Kidney (tissue), 14 donors: Measurements from ENCODE around the gene MED25. TPM values are rescaled to one million over a fixed set of nuclear protein-coding genes. Genes with fewer than 3 reads are reported as not detected.

ENCODE experiments used
- DNase-seq, 5 donors: peaks; one replicate each; pipeline ENCODE4 v3.0.0-alpha.2; 2013 to 2020
- FAIRE-seq: peaks from 2 replicates; lab custom pipeline; 2012; peaks lifted over from hg19 to GRCh38; lab: Jason Lieb, UNC
- H3K27ac ChIP-seq, 2 donors: one replicate each; pipeline ENCODE4 v1.7.0; 2013; ENCODE audit warnings: low read depth in 2 of 2, low read length in 2 of 2, inconsistent platforms in 1 of 2
- H3K27me3 ChIP-seq: one replicate; pipeline ENCODE4 v1.7.1; 2013; ENCODE audit warnings: low read length, inconsistent platforms; ENCODE audit not compliant: control insufficient read depth, insufficient read depth
- H3K36me3 ChIP-seq, 3 donors: one replicate each; pipeline versions ENCODE4 v1.7.0 to v1.7.1; 2013; ENCODE audit warnings: low read length in 3 of 3, control low read depth in 1 of 3, inconsistent platforms in 1 of 3; ENCODE audit not compliant: insufficient read depth in 3 of 3, control insufficient read depth in 2 of 3
- H3K4me1 ChIP-seq, 3 donors: one replicate each; pipeline versions ENCODE4 v1.7.0 to v1.7.1; 2013; ENCODE audit warnings: low read length in 3 of 3, inconsistent platforms in 1 of 3, low read depth in 1 of 3; ENCODE audit not compliant: control insufficient read depth in 2 of 3, insufficient read depth in 2 of 3
- H3K4me3 ChIP-seq, 3 donors: one replicate each; pipeline versions ENCODE4 v1.7.0 to v1.8.1; 2013; ENCODE audit warnings: low read length in 3 of 3, control low read depth in 1 of 3, inconsistent platforms in 1 of 3
- H3K9ac ChIP-seq, 3 donors: one replicate each; pipeline versions ENCODE4 v1.7.0 to v1.7.1; 2013; ENCODE audit warnings: low read length in 3 of 3, control low read depth in 1 of 3, inconsistent platforms in 1 of 3
- H3K9me3 ChIP-seq, 3 donors: one replicate each; pipeline versions ENCODE4 v1.7.0 to v1.7.1; 2013; ENCODE audit warnings: low read length in 3 of 3, control low read depth in 1 of 3, inconsistent platforms in 1 of 3; ENCODE audit not compliant: control insufficient read depth in 2 of 3, insufficient read depth in 1 of 3
- intact Hi-C: fragments of 100-400 bp; cut with DNase I; formaldehyde crosslinking; loops from one replicate; pipeline ENCODE4 v1.11.1; 2022
- polyA plus RNA-seq: library from polyadenylated mRNA; stranded (reverse); fragments of 350-450 nt; fragmentation: Illumina TruSeq; extraction: RNeasy Lipid Tissue Mini Kit (QIAGEN cat#74804); gene quantifications from one replicate; pipeline ENCODE4 v1.2.3, GENCODE V29; 2014; ENCODE audit warnings: low read depth, low replicate concordance; ENCODE audit not compliant: insufficient read depth
- total RNA-seq: library from RNA; stranded (reverse); fragmentation: NEBNext Ultra II Directional; extraction: Animal tissue kit (Norgen Biotek cat#: 25700); gene quantifications from one replicate; pipeline ENCODE4 v1.2.1, GENCODE V29; 2021
- TF ChIP-seq, protein P1 (sequence below): IDR thresholded peaks from 3 replicates; pipeline ENCODE4 v1.5.1; 2012; ENCODE audit warnings: mild to moderate bottlenecking, moderate library complexity, borderline replicate concordance; ENCODE audit not compliant: insufficient read depth; ENCODE audit errors: extremely low read depth
- donor health status: control.
- donor health status: control.
- donor health status: control.
- donor health status: control.
- donor health status: control.
- donor health status: DM: yes; HTN: yes; CAD: no.
- donor health status: Normal renal cell carcinoma (clear cell type).

Gene MED25
- total and polyA plus RNA-seq, 2 donors from 2014 or later = 37.3 to 53.2 TPM

DNA sequence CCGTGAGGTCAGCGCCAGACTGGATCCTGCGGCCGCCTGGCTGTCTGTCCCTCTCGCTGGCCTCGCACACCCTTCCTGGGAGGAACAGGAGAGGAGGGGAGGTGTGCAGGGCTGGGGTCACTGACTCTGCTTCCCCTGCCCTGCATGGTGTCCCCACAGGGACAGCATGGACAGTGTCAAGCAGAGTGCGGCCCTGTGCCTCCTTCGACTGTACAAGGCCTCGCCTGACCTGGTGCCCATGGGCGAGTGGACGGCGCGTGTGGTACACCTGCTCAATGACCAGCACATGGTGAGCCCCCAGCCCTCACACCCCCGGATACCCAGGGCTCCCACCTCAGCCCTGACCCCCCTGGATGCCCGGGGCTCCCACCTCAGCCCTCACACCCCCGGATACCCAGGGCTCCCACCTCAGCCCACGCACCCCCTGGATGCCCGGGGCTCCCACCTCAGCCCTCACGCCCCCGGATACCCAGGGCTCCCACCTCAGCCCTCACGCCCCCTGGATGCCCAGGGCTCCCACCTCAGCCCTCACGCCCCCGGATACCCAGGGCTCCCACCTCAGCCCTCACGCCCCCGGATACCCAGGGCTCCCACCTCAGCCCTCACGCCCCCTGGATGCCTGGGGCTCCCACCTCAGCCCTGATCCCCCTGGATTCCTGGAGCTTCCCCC, 26.2 kb upstream of the MED25 start:
- Histone ChIP-seq H3K4me1 (peaks cover 0 to 3% (median 0%) of the 10 kb centered on the region in 3 donors), H3K36me3 (peaks cover 11 to 35% (median 32%) of the 10 kb centered on the region in 3 donors), H3K4me3 (no peak overlapping the region), H3K27ac (no peak overlapping the region), H3K27me3 (no peaks in the 10 kb centered on the region), H3K9me3 (no peaks in the 10 kb centered on the region), H3K9ac (no peak overlapping the region)
- DNase-seq = peak in 1 of 5 donors; percentile 67
- FAIRE-seq = no peak
- TF ChIP-seq, protein P1, sequence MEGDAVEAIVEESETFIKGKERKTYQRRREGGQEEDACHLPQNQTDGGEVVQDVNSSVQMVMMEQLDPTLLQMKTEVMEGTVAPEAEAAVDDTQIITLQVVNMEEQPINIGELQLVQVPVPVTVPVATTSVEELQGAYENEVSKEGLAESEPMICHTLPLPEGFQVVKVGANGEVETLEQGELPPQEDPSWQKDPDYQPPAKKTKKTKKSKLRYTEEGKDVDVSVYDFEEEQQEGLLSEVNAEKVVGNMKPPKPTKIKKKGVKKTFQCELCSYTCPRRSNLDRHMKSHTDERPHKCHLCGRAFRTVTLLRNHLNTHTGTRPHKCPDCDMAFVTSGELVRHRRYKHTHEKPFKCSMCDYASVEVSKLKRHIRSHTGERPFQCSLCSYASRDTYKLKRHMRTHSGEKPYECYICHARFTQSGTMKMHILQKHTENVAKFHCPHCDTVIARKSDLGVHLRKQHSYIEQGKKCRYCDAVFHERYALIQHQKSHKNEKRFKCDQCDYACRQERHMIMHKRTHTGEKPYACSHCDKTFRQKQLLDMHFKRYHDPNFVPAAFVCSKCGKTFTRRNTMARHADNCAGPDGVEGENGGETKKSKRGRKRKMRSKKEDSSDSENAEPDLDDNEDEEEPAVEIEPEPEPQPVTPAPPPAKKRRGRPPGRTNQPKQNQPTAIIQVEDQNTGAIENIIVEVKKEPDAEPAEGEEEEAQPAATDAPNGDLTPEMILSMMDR = no peak
- intact Hi-C loops = no loop called here

DNA sequence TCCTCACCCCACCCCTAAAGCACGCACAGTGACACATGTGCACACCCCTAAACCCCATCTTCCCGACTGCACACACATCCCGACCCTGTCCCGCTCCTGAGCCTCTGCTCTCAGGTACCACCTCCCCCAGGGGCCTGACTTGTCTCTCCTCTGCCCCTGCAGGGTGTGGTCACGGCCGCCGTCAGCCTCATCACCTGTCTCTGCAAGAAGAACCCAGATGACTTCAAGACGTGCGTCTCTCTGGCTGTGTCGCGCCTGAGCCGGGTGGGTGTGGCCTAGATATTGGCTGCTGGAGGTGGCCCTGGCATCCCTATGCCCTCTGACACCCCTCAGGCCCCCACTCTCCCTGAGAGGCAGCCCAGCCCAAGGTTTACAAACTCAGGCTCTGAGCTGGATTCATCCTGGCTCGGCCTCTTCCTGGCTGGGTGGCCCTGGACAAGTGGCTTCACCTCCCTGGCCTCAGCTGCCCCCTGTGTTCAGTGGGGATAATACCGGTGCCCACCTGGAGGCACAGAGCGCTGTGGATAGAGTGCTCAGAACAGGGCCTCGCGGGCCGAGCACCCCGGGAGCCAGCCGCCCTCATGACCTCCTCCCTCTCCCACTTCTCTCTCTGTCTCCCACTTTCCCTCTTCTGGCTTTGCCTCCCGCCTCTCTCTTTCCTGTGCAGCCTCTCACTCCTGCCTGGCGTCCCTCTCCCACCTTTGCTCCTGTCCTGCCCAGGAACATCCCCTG, 25.1 kb upstream of the MED25 start:
- Histone ChIP-seq H3K9ac (no peak overlapping the region), H3K9me3 (no peaks in the 10 kb centered on the region), H3K27ac (no peak overlapping the region), H3K36me3 (peaks cover 11 to 42% (median 35%) of the 10 kb centered on the region in 3 donors), H3K4me1 (peaks cover 0 to 3% (median 0%) of the 10 kb centered on the region in 3 donors), H3K27me3 (no peaks in the 10 kb centered on the region), H3K4me3 (no peak overlapping the region)
- TF ChIP-seq, protein P1 = no peak
- DNase-seq (peak in 1 of 5 donors; percentile 61), FAIRE-seq (no peak)
- intact Hi-C loops = no loop called here

DNA sequence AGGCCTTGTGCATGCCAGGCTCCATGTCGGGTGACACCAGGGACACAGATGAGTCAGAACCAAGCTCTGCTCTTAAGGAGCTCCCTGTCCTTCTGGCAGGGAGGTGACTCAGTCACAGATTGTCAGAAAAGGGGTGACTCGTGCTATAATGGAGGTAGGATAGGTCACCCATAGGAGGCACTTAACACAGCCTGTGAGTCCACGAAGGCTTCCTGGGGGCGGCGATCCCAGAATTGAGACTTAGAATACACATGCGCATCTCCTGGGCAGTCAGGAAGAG, 24.6 kb upstream of the MED25 start:
- Histone ChIP-seq H3K27ac (no peak overlapping the region), H3K4me1 (peaks cover 0 to 3% (median 0%) of the 10 kb centered on the region in 3 donors), H3K9me3 (no peaks in the 10 kb centered on the region), H3K27me3 (no peaks in the 10 kb centered on the region), H3K4me3 (no peak overlapping the region), H3K9ac (no peak overlapping the region), H3K36me3 (peaks cover 11 to 47% (median 34%) of the 10 kb centered on the region in 3 donors)
- no peak for FAIRE-seq
- intact Hi-C loops = no loop called here
- no peak for DNase-seq
- TF ChIP-seq, protein P1 = no peak
